ENCODE data around the gene PRRG3. TPM values are rescaled to one million over a fixed set of nuclear protein-coding genes. Genes with fewer than 3 reads are reported as not detected.

PRRG3 gene
- total RNA-seq, 1 experiment from 2014 or later, result not detected

- no peak for TF ChIP-seq CTCF (IDR thresholded peaks at IDR 0.05; ENCODE audit: insufficient read depth in 1 of 2, low read depth in 1 of 2, low read length in 1 of 2, severe bottlenecking in 1 of 2, unreplicated experiment in 1 of 2)
- Histone ChIP-seq H3K4me1 (no peaks in the 10 kb centered on the region), H3K36me3 (ENCODE audit: control insufficient read depth, insufficient read depth, low read length) (no peaks in the 10 kb centered on the region), H3K27me3 (replicated peaks; ENCODE audit: control insufficient read depth, insufficient read depth, low read length) (no peaks in the 10 kb centered on the region), H3K9me3 (no peaks in the 10 kb centered on the region), H3K4me3 (ENCODE audit: low read depth, low read length) (no peak overlapping the region)
- POLR2A ChIA-PET, result no interaction called here
- Mint-ChIP-seq H3K36me3 (ENCODE audit: insufficient read depth, unreplicated experiment) (no peaks in the 10 kb centered on the region), H3K27me3 (ENCODE audit: insufficient read depth, unreplicated experiment) (peaks cover 3% of the 10 kb centered on the region), H3K4me3 (ENCODE audit: unreplicated experiment) (no peak overlapping the region), H3K9me3 (ENCODE audit: unreplicated experiment) (no peaks in the 10 kb centered on the region), H3K4me1 (ENCODE audit: low read depth, unreplicated experiment) (no peaks in the 10 kb centered on the region), H3K27ac (ENCODE audit: unreplicated experiment) (no peak overlapping the region)
- CTCF ChIA-PET, result no interaction called here
- DNase-seq, result peak in 1 of 2 experiments; percentile 1
- intact Hi-C loops (cut with micrococcal nuclease; ENCODE audit: unreplicated experiment), result no loop called here
- no TSS peak for BruUV-seq (replicated peaks)
Measured at GRCh38 chrX:151714362-151714761, 19.1 kb downstream of the PRRG3 start.

- Mint-ChIP-seq H3K4me1 (ENCODE audit: low read depth, unreplicated experiment) (no peaks in the 10 kb centered on the region), H3K9me3 (ENCODE audit: unreplicated experiment) (no peaks in the 10 kb centered on the region), H3K27ac (ENCODE audit: unreplicated experiment) (no peak within 1 kb of the TSS), H3K36me3 (ENCODE audit: insufficient read depth, unreplicated experiment) (no peaks in the 10 kb centered on the region), H3K4me3 (ENCODE audit: unreplicated experiment) (no peak within 1 kb of the TSS), H3K27me3 (ENCODE audit: insufficient read depth, unreplicated experiment) (peaks cover 3% of the 10 kb centered on the region)
- DNase-seq, result no peak
- POLR2A ChIA-PET, result no interaction called here
- Histone ChIP-seq H3K4me1 (no peaks in the 10 kb centered on the region), H3K9me3 (no peaks in the 10 kb centered on the region), H3K27me3 (replicated peaks; ENCODE audit: control insufficient read depth, insufficient read depth, low read length) (no peaks in the 10 kb centered on the region), H3K4me3 (ENCODE audit: low read depth, low read length) (no peak within 1 kb of the TSS), H3K36me3 (ENCODE audit: control insufficient read depth, insufficient read depth, low read length) (no peaks in the 10 kb centered on the region)
- no TSS peak for BruUV-seq (replicated peaks)
- no peak for TF ChIP-seq CTCF (IDR thresholded peaks at IDR 0.05; ENCODE audit: insufficient read depth in 1 of 2, low read depth in 1 of 2, low read length in 1 of 2, severe bottlenecking in 1 of 2, unreplicated experiment in 1 of 2)
- CTCF ChIA-PET, result no interaction called here
- intact Hi-C loops (cut with micrococcal nuclease; ENCODE audit: unreplicated experiment), result no loop called here
Measured at GRCh38 chrX:151715752-151716151, 20.5 kb downstream of the PRRG3 start, which contains the start of gene FATE1. TSS of gene FATE1 (plus strand) at chrX:151716035. CDS start at chrX:151716120, 85 bp downstream.

- DNase-seq, result peak in 1 of 2 experiments; percentile 14
- Histone ChIP-seq H3K9me3 (no peaks in the 10 kb centered on the region), H3K36me3 (ENCODE audit: control insufficient read depth, insufficient read depth, low read length) (no peaks in the 10 kb centered on the region), H3K27me3 (replicated peaks; ENCODE audit: control insufficient read depth, insufficient read depth, low read length) (no peaks in the 10 kb centered on the region), H3K4me1 (no peaks in the 10 kb centered on the region), H3K4me3 (ENCODE audit: low read depth, low read length) (no peak overlapping the region)
- POLR2A ChIA-PET, result no interaction called here
- peak in 1 of 2 experiments; percentile 9 for TF ChIP-seq CTCF (IDR thresholded peaks at IDR 0.05; ENCODE audit: insufficient read depth in 1 of 2, low read depth in 1 of 2, low read length in 1 of 2, severe bottlenecking in 1 of 2, unreplicated experiment in 1 of 2)
- BruUV-seq (replicated peaks), result no TSS peak
- no peaks in the 10 kb centered on the region for H3K4me1 Mint-ChIP-seq (ENCODE audit: low read depth, unreplicated experiment)
- CTCF ChIA-PET, result no interaction called here
- intact Hi-C loops (cut with micrococcal nuclease; ENCODE audit: unreplicated experiment), result no loop called here
- H3K27ac Mint-ChIP-seq (ENCODE audit: unreplicated experiment), result no peak overlapping the region
- H3K4me3 Mint-ChIP-seq (ENCODE audit: unreplicated experiment), result no peak overlapping the region
- no peaks in the 10 kb centered on the region for H3K9me3 Mint-ChIP-seq (ENCODE audit: unreplicated experiment)
- peaks cover 3% of the 10 kb centered on the region for H3K27me3 Mint-ChIP-seq (ENCODE audit: insufficient read depth, unreplicated experiment)
- H3K36me3 Mint-ChIP-seq (ENCODE audit: insufficient read depth, unreplicated experiment), result no peaks in the 10 kb centered on the region
Measured at GRCh38 chrX:151722241-151722846, 27.1 kb downstream of the PRRG3 start.
